ENCODE measurements around the gene TAF3. TPM values are rescaled to one million over a fixed set of nuclear protein-coding genes. Genes with fewer than 3 reads are reported as not detected.

The TAF3 gene
- polyA plus RNA-seq, 1 donor: 5.0 TPM

GRCh38 chr10:7874864-7875263, 56.6 kb downstream of the TAF3 start:
- Histone ChIP-seq H3K4me3 (ENCODE audit: low read length) (no peak overlapping the region), H3K27me3 (ENCODE audit: control insufficient read depth, insufficient read depth, low read length) (no peaks in the 10 kb centered on the region), H3K9me3 (ENCODE audit: control insufficient read depth, low read depth, low read length) (no peaks in the 10 kb centered on the region), H3K4me1 (ENCODE audit: control insufficient read depth, insufficient read depth, low read length) (no peaks in the 10 kb centered on the region), H3K27ac (ENCODE audit: low read length) (no peak overlapping the region), H3K36me3 (ENCODE audit: control insufficient read depth, insufficient read depth, low read length) (no peaks in the 10 kb centered on the region)
- DNase-seq: no peak
- 50% methylated on average over 2 of the region's 2 CpGs for WGBS (ENCODE audit: insufficient coverage, low lambda C conversion rate)

- Histone ChIP-seq H3K27me3 (ENCODE audit: control insufficient read depth, insufficient read depth, low read length) (no peaks in the 10 kb centered on the region), H3K4me3 (ENCODE audit: low read length) (no peak overlapping the region), H3K4me1 (ENCODE audit: control insufficient read depth, insufficient read depth, low read length) (no peaks in the 10 kb centered on the region), H3K9me3 (ENCODE audit: control insufficient read depth, low read depth, low read length) (no peaks in the 10 kb centered on the region), H3K36me3 (ENCODE audit: control insufficient read depth, insufficient read depth, low read length) (no peaks in the 10 kb centered on the region), H3K27ac (ENCODE audit: low read length) (no peak overlapping the region)
- WGBS (ENCODE audit: insufficient coverage, low lambda C conversion rate): 60% methylated on average over 1 of the region's 4 CpGs
- DNase-seq: no peak
Observed at GRCh38 chr10:7876541-7877127, 58.3 kb downstream of the TAF3 start.

- no peaks in the 10 kb centered on the region for H3K9me3 ChIP-seq (ENCODE audit: control insufficient read depth, low read depth, low read length)
- 88% methylated on average over 1 of the region's 3 CpGs for WGBS (ENCODE audit: insufficient coverage, low lambda C conversion rate)
- no peak for DNase-seq
- H3K4me1 ChIP-seq (ENCODE audit: control insufficient read depth, insufficient read depth, low read length): no peaks in the 10 kb centered on the region
- H3K27ac ChIP-seq (ENCODE audit: low read length): no peak overlapping the region
- no peak overlapping the region for H3K4me3 ChIP-seq (ENCODE audit: low read length)
- H3K27me3 ChIP-seq (ENCODE audit: control insufficient read depth, insufficient read depth, low read length): no peaks in the 10 kb centered on the region
- no peaks in the 10 kb centered on the region for H3K36me3 ChIP-seq (ENCODE audit: control insufficient read depth, insufficient read depth, low read length)
Observed at GRCh38 chr10:7881119-7881518, 62.8 kb downstream of the TAF3 start.

- no peaks in the 10 kb centered on the region for H3K27me3 ChIP-seq (ENCODE audit: control insufficient read depth, insufficient read depth, low read length)
- no peak overlapping the region for H3K4me3 ChIP-seq (ENCODE audit: low read length)
- peaks cover 5% of the 10 kb centered on the region for H3K4me1 ChIP-seq (ENCODE audit: control insufficient read depth, insufficient read depth, low read length)
- H3K27ac ChIP-seq (ENCODE audit: low read length): no peak overlapping the region
- WGBS (ENCODE audit: insufficient coverage, low lambda C conversion rate): 100% methylated on average over 1 of the region's 2 CpGs
- H3K36me3 ChIP-seq (ENCODE audit: control insufficient read depth, insufficient read depth, low read length): no peaks in the 10 kb centered on the region
- no peaks in the 10 kb centered on the region for H3K9me3 ChIP-seq (ENCODE audit: control insufficient read depth, low read depth, low read length)
- no peak for DNase-seq
Observed at GRCh38 chr10:7886056-7886455, 67.8 kb downstream of the TAF3 start.

GRCh38 chr10:7887174-7887816, 69.0 kb downstream of the TAF3 start:
- H3K36me3 ChIP-seq (ENCODE audit: control insufficient read depth, insufficient read depth, low read length): no peaks in the 10 kb centered on the region
- peaks cover 5% of the 10 kb centered on the region for H3K4me1 ChIP-seq (ENCODE audit: control insufficient read depth, insufficient read depth, low read length)
- no peak overlapping the region for H3K4me3 ChIP-seq (ENCODE audit: low read length)
- no peak overlapping the region for H3K27ac ChIP-seq (ENCODE audit: low read length)
- no peaks in the 10 kb centered on the region for H3K9me3 ChIP-seq (ENCODE audit: control insufficient read depth, low read depth, low read length)
- no peaks in the 10 kb centered on the region for H3K27me3 ChIP-seq (ENCODE audit: control insufficient read depth, insufficient read depth, low read length)
- DNase-seq: no peak
- WGBS (ENCODE audit: insufficient coverage, low lambda C conversion rate): 58% methylated on average over 5 of the region's 8 CpGs

GRCh38 chr10:7889947-7890542, 71.7 kb downstream of the TAF3 start:
- Histone ChIP-seq H3K4me1 (ENCODE audit: control insufficient read depth, insufficient read depth, low read length) (peaks cover 5% of the 10 kb centered on the region), H3K9me3 (ENCODE audit: control insufficient read depth, low read depth, low read length) (no peaks in the 10 kb centered on the region), H3K27me3 (ENCODE audit: control insufficient read depth, insufficient read depth, low read length) (no peaks in the 10 kb centered on the region), H3K27ac (ENCODE audit: low read length) (peak overlapping the region; percentile 45), H3K4me3 (ENCODE audit: low read length) (no peak overlapping the region), H3K36me3 (ENCODE audit: control insufficient read depth, insufficient read depth, low read length) (no peaks in the 10 kb centered on the region)
- WGBS (ENCODE audit: insufficient coverage, low lambda C conversion rate): 97% methylated on average over 5 of the region's 5 CpGs
- no peak for DNase-seq

- H3K27ac ChIP-seq (ENCODE audit: low read length): peak overlapping the region; percentile 45
Observed at GRCh38 chr10:7890781-7891180, 72.5 kb downstream of the TAF3 start.

GRCh38 chr10:7891634-7892033, 73.3 kb downstream of the TAF3 start:
- Histone ChIP-seq H3K4me1 (ENCODE audit: control insufficient read depth, insufficient read depth, low read length) (peaks cover 5% of the 10 kb centered on the region), H3K27ac (ENCODE audit: low read length) (no peak overlapping the region), H3K4me3 (ENCODE audit: low read length) (no peak overlapping the region), H3K36me3 (ENCODE audit: control insufficient read depth, insufficient read depth, low read length) (peaks cover 3% of the 10 kb centered on the region), H3K27me3 (ENCODE audit: control insufficient read depth, insufficient read depth, low read length) (no peaks in the 10 kb centered on the region), H3K9me3 (ENCODE audit: control insufficient read depth, low read depth, low read length) (no peaks in the 10 kb centered on the region)
- no peak for DNase-seq
- no CpG with 5 or more reads among the region's 1 CpG for WGBS (ENCODE audit: insufficient coverage, low lambda C conversion rate)

More at GRCh38 chr10:7890781-7891180, 72.5 kb downstream of the TAF3 start:
- 0% methylated on average over 1 of the region's 6 CpGs for WGBS (ENCODE audit: insufficient coverage, low lambda C conversion rate)
- Histone ChIP-seq H3K27me3 (ENCODE audit: control insufficient read depth, insufficient read depth, low read length) (no peaks in the 10 kb centered on the region), H3K9me3 (ENCODE audit: control insufficient read depth, low read depth, low read length) (no peaks in the 10 kb centered on the region), H3K4me1 (ENCODE audit: control insufficient read depth, insufficient read depth, low read length) (peaks cover 5% of the 10 kb centered on the region), H3K4me3 (ENCODE audit: low read length) (no peak overlapping the region), H3K36me3 (ENCODE audit: control insufficient read depth, insufficient read depth, low read length) (no peaks in the 10 kb centered on the region)
- peak; percentile 41 to 59 for DNase-seq

- H3K27ac ChIP-seq (ENCODE audit: low read length): no peak overlapping the region
- no peak for DNase-seq
- H3K9me3 ChIP-seq (ENCODE audit: control insufficient read depth, low read depth, low read length): no peaks in the 10 kb centered on the region
- H3K4me1 ChIP-seq (ENCODE audit: control insufficient read depth, insufficient read depth, low read length): peaks cover 5% of the 10 kb centered on the region
- peaks cover 8% of the 10 kb centered on the region for H3K36me3 ChIP-seq (ENCODE audit: control insufficient read depth, insufficient read depth, low read length)
- no peak overlapping the region for H3K4me3 ChIP-seq (ENCODE audit: low read length)
- no peaks in the 10 kb centered on the region for H3K27me3 ChIP-seq (ENCODE audit: control insufficient read depth, insufficient read depth, low read length)
Observed at GRCh38 chr10:7892146-7892545, 73.8 kb downstream of the TAF3 start.

- Histone ChIP-seq H3K4me1 (ENCODE audit: control insufficient read depth, insufficient read depth, low read length) (peaks cover 2% of the 10 kb centered on the region), H3K27me3 (ENCODE audit: control insufficient read depth, insufficient read depth, low read length) (no peaks in the 10 kb centered on the region), H3K27ac (ENCODE audit: low read length) (no peak overlapping the region), H3K36me3 (ENCODE audit: control insufficient read depth, insufficient read depth, low read length) (peaks cover 8% of the 10 kb centered on the region), H3K4me3 (ENCODE audit: low read length) (no peak overlapping the region), H3K9me3 (ENCODE audit: control insufficient read depth, low read depth, low read length) (no peaks in the 10 kb centered on the region)
- no CpG with 5 or more reads among the region's 6 CpGs for WGBS (ENCODE audit: insufficient coverage, low lambda C conversion rate)
- DNase-seq: no peak
Observed at GRCh38 chr10:7895699-7896090, 77.4 kb downstream of the TAF3 start.

GRCh38 chr10:7896297-7896696, 78.0 kb downstream of the TAF3 start:
- DNase-seq: no peak
- no peak overlapping the region for H3K4me3 ChIP-seq (ENCODE audit: low read length)
- no peaks in the 10 kb centered on the region for H3K9me3 ChIP-seq (ENCODE audit: control insufficient read depth, low read depth, low read length)
- H3K4me1 ChIP-seq (ENCODE audit: control insufficient read depth, insufficient read depth, low read length): no peaks in the 10 kb centered on the region
- no peaks in the 10 kb centered on the region for H3K27me3 ChIP-seq (ENCODE audit: control insufficient read depth, insufficient read depth, low read length)
- no peak overlapping the region for H3K27ac ChIP-seq (ENCODE audit: low read length)
- WGBS (ENCODE audit: insufficient coverage, low lambda C conversion rate): no CpG with 5 or more reads among the region's 5 CpGs
- peaks cover 8% of the 10 kb centered on the region for H3K36me3 ChIP-seq (ENCODE audit: control insufficient read depth, insufficient read depth, low read length)

All from large intestine (tissue), 3 donors.